IMR-90 (cell line): ENCODE measurements around the gene CGRRF1. TPM values are rescaled to one million over a fixed set of nuclear protein-coding genes. Genes with fewer than 3 reads are reported as not detected.

Experiments used
- ATAC-seq: fragments of 200-7000 bp; cut with Tn5 transposase; 2 replicates; pipeline ENCODE4 v1.9.1; 2020; ENCODE audit warnings: low read depth, mild to moderate bottlenecking, moderate library complexity
- BruUV-seq: library from RNA; stranded (reverse); fragments of 400-500 nt; replicated peaks from 2 replicates; lab custom pipeline; 2021; lab: Mats Ljungman, UMichigan
- CTCF ChIA-PET: fragments of 300-600 bp; formaldehyde crosslinking; extraction: SDS; loops from one replicate; lab custom pipeline; 2021; ENCODE audit warnings: antibody characterized with exemption; lab: Yijun Ruan, JAX
- POLR2A ChIA-PET: fragments of 300-600 bp; sonication (Branson Sonifier 250); formaldehyde crosslinking; loops from one replicate; lab custom pipeline; 2022; ENCODE audit warnings: antibody characterized with exemption; ENCODE audit not compliant: unreplicated experiment; lab: Charles Lee
- DNase-seq: peaks from one replicate; pipeline ENCODE4 v3.0.0; 2013
- H2AFZ ChIP-seq: replicated peaks from 2 replicates; pipeline ENCODE3; 2013; ENCODE audit warnings: low read length, mild to moderate bottlenecking; ENCODE audit not compliant: poor library complexity
- H2AK5ac ChIP-seq: 2 replicates; pipeline ENCODE4 v1.6.1; 2013; ENCODE audit warnings: low read depth, low read length, inconsistent platforms
- H2AK9ac ChIP-seq: replicated peaks from 2 replicates; pipeline ENCODE3; 2013; ENCODE audit warnings: mild to moderate bottlenecking, low read depth, low read length, moderate library complexity; ENCODE audit not compliant: poor library complexity
- H2BK120ac ChIP-seq: 2 replicates; pipeline ENCODE4 v1.6.1; 2013; ENCODE audit warnings: low read depth, low read length, inconsistent platforms
- H2BK15ac ChIP-seq: 3 replicates; pipeline ENCODE4 v1.6.1; 2013; ENCODE audit warnings: low read depth, low read length, inconsistent platforms
- H2BK20ac ChIP-seq: 2 replicates; pipeline ENCODE4 v1.6.1; 2013; ENCODE audit warnings: low read depth, mild to moderate bottlenecking, inconsistent platforms, low read length, moderate library complexity
- H2BK5ac ChIP-seq: 2 replicates; pipeline ENCODE4 v1.6.1; 2013; ENCODE audit warnings: mild to moderate bottlenecking, low read depth, low read length, inconsistent platforms; ENCODE audit not compliant: poor library complexity, severe bottlenecking
- H3K14ac ChIP-seq: replicated peaks from 2 replicates; pipeline ENCODE4 v1.6.1; 2013; ENCODE audit warnings: low read depth, low read length, inconsistent platforms
- H3K18ac ChIP-seq: 2 replicates; pipeline ENCODE4 v1.6.1; 2013; ENCODE audit warnings: low read depth, low read length, control low read depth
- H3K23ac ChIP-seq: 2 replicates; pipeline ENCODE4 v1.6.1; 2013; ENCODE audit warnings: low read depth, low read length, inconsistent platforms
- H3K27ac ChIP-seq: 2 replicates; pipeline ENCODE4 v1.5.1; 2013; ENCODE audit warnings: mild to moderate bottlenecking, control low read depth, low read length; ENCODE audit not compliant: insufficient read depth
- H3K27me3 ChIP-seq: 2 replicates; pipeline ENCODE4 v1.6.1; 2013; ENCODE audit warnings: low read length; ENCODE audit not compliant: control insufficient read depth, insufficient read depth
- H3K36me3 ChIP-seq: 2 replicates; pipeline ENCODE4 v1.6.1; 2013; ENCODE audit warnings: low read length, mixed read lengths; ENCODE audit not compliant: control insufficient read depth, insufficient read depth
- H3K4ac ChIP-seq: 2 replicates; pipeline ENCODE4 v1.6.1; 2013; ENCODE audit warnings: low read depth, low read length, inconsistent platforms
- H3K4me1 ChIP-seq: 2 replicates; pipeline ENCODE4 v1.6.1; 2013; ENCODE audit warnings: low read length, mixed read lengths; ENCODE audit not compliant: control insufficient read depth, insufficient read depth
- H3K4me2 ChIP-seq: 2 replicates; pipeline ENCODE4 v1.6.1; 2013; ENCODE audit warnings: low read depth, mild to moderate bottlenecking, control low read depth, low read length, moderate library complexity
- H3K4me3 ChIP-seq: 2 replicates; pipeline ENCODE4 v1.5.1; 2013; ENCODE audit warnings: low read depth, mild to moderate bottlenecking, control low read depth, low read length, moderate library complexity; ENCODE audit not compliant: insufficient read depth
- H3K56ac ChIP-seq: 2 replicates; pipeline ENCODE4 v1.6.1; 2013; ENCODE audit warnings: low read length, inconsistent platforms; ENCODE audit not compliant: insufficient read depth; ENCODE audit errors: extremely low read depth
- H3K79me1 ChIP-seq, 2 experiments: 2 replicates each; pipeline ENCODE4 v1.6.1; 2013; ENCODE audit warnings: low read length in 2 of 2, inconsistent platforms in 1 of 2, low read depth in 1 of 2
- H3K9ac ChIP-seq: 2 replicates; pipeline ENCODE4 v1.6.1; 2013; ENCODE audit warnings: low read depth, low read length, control low read depth
- H3K9me1 ChIP-seq: 2 replicates; pipeline ENCODE4 v1.6.1; 2013; ENCODE audit warnings: low read length, inconsistent platforms; ENCODE audit not compliant: insufficient read depth
- H3K9me3 ChIP-seq: 2 replicates; pipeline ENCODE4 v1.6.1; 2013; ENCODE audit warnings: low read length; ENCODE audit not compliant: control insufficient read depth, insufficient read depth
- H4K20me1 ChIP-seq: 2 replicates; pipeline ENCODE4 v1.6.1; 2013; ENCODE audit warnings: low read length, inconsistent platforms; ENCODE audit not compliant: insufficient read depth
- H4K5ac ChIP-seq: 2 replicates; pipeline ENCODE4 v1.6.1; 2013; ENCODE audit warnings: mild to moderate bottlenecking, low read depth, low read length, control low read depth
- H4K8ac ChIP-seq, 2 experiments: 2 replicates each; pipeline ENCODE4 v1.6.1; 2013; ENCODE audit warnings: low read depth in 2 of 2, low read length in 2 of 2, control low read depth in 1 of 2, inconsistent platforms in 1 of 2
- H4K91ac ChIP-seq: 2 replicates; pipeline ENCODE4 v1.6.1; 2013; ENCODE audit warnings: low read depth, low read length, inconsistent platforms; ENCODE audit not compliant: insufficient read depth
- BHLHE40 ChIP-seq: fragments of 150-350 bp; IDR thresholded peaks from 2 replicates; pipeline ENCODE4 v1.6.1; 2016; ENCODE audit warnings: mild to moderate bottlenecking, low read depth, low read length
- CEBPB ChIP-seq: IDR thresholded peaks from 2 replicates; pipeline ENCODE4 v1.6.1; 2012; ENCODE audit warnings: low read depth, low read length, improper control_type of control experiment
- CHD1 ChIP-seq: IDR thresholded peaks from 2 replicates; pipeline ENCODE4 v1.6.1; 2012; ENCODE audit warnings: low read depth, low read length, improper control_type of control experiment
- FOS ChIP-seq: fragments of 150-350 bp; IDR thresholded peaks from 2 replicates; pipeline ENCODE4 v1.6.1; 2016; ENCODE audit warnings: low read depth, low read length
- MAFK ChIP-seq: IDR thresholded peaks from 2 replicates; pipeline ENCODE4 v1.6.1; 2012; ENCODE audit warnings: low read depth, low read length, improper control_type of control experiment
- MAZ ChIP-seq: IDR thresholded peaks from 2 replicates; pipeline ENCODE4 v1.6.1; 2012; ENCODE audit warnings: low read depth, mild to moderate bottlenecking, low read length, improper control_type of control experiment, moderate library complexity, borderline replicate concordance
- MXI1 ChIP-seq: IDR thresholded peaks from 2 replicates; pipeline ENCODE4 v1.6.1; 2012; ENCODE audit warnings: low read depth, mild to moderate bottlenecking, low read length, moderate library complexity, borderline replicate concordance
- NFE2L2 ChIP-seq: fragments of 150-350 bp; IDR thresholded peaks from 2 replicates; pipeline ENCODE4 v1.6.1; 2016; ENCODE audit warnings: low read depth, mild to moderate bottlenecking, low read length
- POLR2A ChIP-seq: IDR thresholded peaks from 2 replicates; pipeline ENCODE4 v1.6.1; 2012; ENCODE audit warnings: mild to moderate bottlenecking, low read depth, low read length
- RAD21 ChIP-seq: IDR thresholded peaks from 2 replicates; pipeline ENCODE4 v1.6.1; 2012; ENCODE audit warnings: low read length, improper control_type of control experiment
- RCOR1 ChIP-seq: IDR thresholded peaks from 2 replicates; pipeline ENCODE4 v1.6.1; 2012; ENCODE audit warnings: mild to moderate bottlenecking, low read length, improper control_type of control experiment; ENCODE audit not compliant: insufficient replicate concordance
- RFX5 ChIP-seq: IDR thresholded peaks from 2 replicates; pipeline ENCODE4 v1.8.0; 2012; ENCODE audit warnings: low read depth, mild to moderate bottlenecking, low read length, moderate library complexity
- SMC3 ChIP-seq: fragments of 150-350 bp; IDR thresholded peaks from 2 replicates; pipeline ENCODE4 v1.6.1; 2016; ENCODE audit warnings: low read depth, mild to moderate bottlenecking, antibody characterized with exemption, low read length, moderate library complexity
- WGBS, 2 experiments: methylation state at CpG; one replicate each; pipeline versions ENCODE4 v1.1.5 to v1.1.7; 2013; ENCODE audit warnings: missing lambda C conversion rate in 2 of 2; ENCODE audit not compliant: insufficient read length in 1 of 2; ENCODE audit errors: extremely low coverage in 2 of 2; 5-methylcytosine and 5-hydroxymethylcytosine counted together
- dilution Hi-C: fragments of 300-500 bp; cut with HindIII; formaldehyde crosslinking; loops from one replicate; pipeline ENCODE4 v1.14.3; 2018; ENCODE audit warnings: low sequenced_read_pairs; ENCODE audit not compliant: unreplicated experiment
- in situ Hi-C: fragments of 300-500 bp; cut with MboI; formaldehyde crosslinking; loops from 3 replicates; pipeline ENCODE4 v1.14.3; 2019; ENCODE audit warnings: low sequenced_read_pairs, inconsistent platforms, mixed read lengths
- intact Hi-C: fragments of 100-400 bp; cut with micrococcal nuclease; formaldehyde crosslinking; loops from 2 replicates; pipeline ENCODE4 v1.10.0; 2022
- polyA plus RNA-seq, 3 experiments: library from polyadenylated mRNA; depleted of rRNA; stranded (reverse); fragments of >200 nt; gene quantifications; 2 replicates each; pipeline ENCODE4 v1.2.3, GENCODE V29; 2012; ENCODE audit warnings: low replicate concordance in 1 of 3
- total RNA-seq: library from RNA; depleted of rRNA; stranded (reverse); fragments of >200 nt; gene quantifications from 2 replicates; pipeline ENCODE4 v1.2.3, GENCODE V29; 2012
- TF ChIP-seq, protein P1 (sequence below): fragments of 150-350 bp; IDR thresholded peaks from 2 replicates; pipeline ENCODE4 v1.6.1; 2016; ENCODE audit warnings: low read depth, mild to moderate bottlenecking, low read length, moderate library complexity, borderline replicate concordance
- TF ChIP-seq, protein P2 (sequence below): fragments of 150-350 bp; IDR thresholded peaks from 2 replicates; pipeline ENCODE4 v1.6.1; 2017; ENCODE audit warnings: mild to moderate bottlenecking, antibody characterized with exemption, low read length, low read depth

The CGRRF1 gene
- total and polyA plus RNA-seq, 2 of the 4 experiments (the other 2 are of a cell fraction), result 6.0 to 13.8 TPM

DNA sequence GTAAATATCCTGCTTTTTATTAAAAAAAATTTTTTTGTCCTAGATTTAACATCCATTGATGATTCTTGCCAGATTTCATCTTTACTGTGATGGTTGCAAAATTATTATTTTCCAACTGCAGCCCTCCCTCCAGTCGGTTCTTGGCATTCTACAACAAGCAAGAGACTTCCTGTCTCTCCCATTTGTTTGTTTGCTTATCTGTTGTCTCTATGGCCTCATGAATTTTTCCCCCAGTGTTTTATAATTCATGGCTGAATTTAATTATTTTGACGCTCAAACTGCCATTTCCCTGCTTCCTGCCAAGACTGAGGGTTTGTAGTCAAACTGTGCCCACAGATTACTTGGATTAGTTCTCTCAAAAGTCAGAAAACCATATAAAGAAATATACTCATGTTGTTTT lies 25.9 kb downstream of the CGRRF1 start:
- Histone ChIP-seq H3K9me3 (no peaks in the 10 kb centered on the region), H4K8ac (no peak overlapping the region), H3K4me2 (no peak overlapping the region), H2BK120ac (no peak overlapping the region), H3K9me1 (peaks cover 2% of the 10 kb centered on the region; the same call in 1 of the 2 replicates), H2AK9ac (no peak overlapping the region), H3K9ac (no peak overlapping the region), H3K56ac (no peak overlapping the region), H3K4ac (no peak overlapping the region), H3K4me3 (no peak overlapping the region), H3K36me3 (peaks cover 11% of the 10 kb centered on the region), H3K18ac (no peak overlapping the region), H3K27me3 (no peaks in the 10 kb centered on the region), H2BK20ac (no peak overlapping the region), H2AFZ (no peak overlapping the region), H2BK15ac (no peak overlapping the region), H4K5ac (no peak overlapping the region), H2BK5ac (no peak overlapping the region), H3K27ac (no peak overlapping the region), H3K23ac (no peak overlapping the region), H3K14ac (no peak overlapping the region), H3K79me1 (no peaks in the 10 kb centered on the region; a peak in 1 of 4 replicates), H4K20me1 (no peaks in the 10 kb centered on the region), H4K91ac (no peak overlapping the region), H2AK5ac (no peak overlapping the region), H3K4me1 (no peaks in the 10 kb centered on the region)
- POLR2A ChIA-PET, result no interaction called here
- BruUV-seq, result no TSS peak
- no peak for ATAC-seq
- in situ Hi-C loops, result no loop called here
- dilution Hi-C loops, result no loop called here
- TF ChIP-seq SMC3 (no peak), MAZ (no peak), CHD1 (no peak), RCOR1 (no peak), MXI1 (no peak), POLR2A (no peak), NFE2L2 (no peak), CEBPB (no peak), RFX5 (no peak), RAD21 (no peak), BHLHE40 (no peak), MAFK (no peak), FOS (no peak)
- TF ChIP-seq, protein P1, sequence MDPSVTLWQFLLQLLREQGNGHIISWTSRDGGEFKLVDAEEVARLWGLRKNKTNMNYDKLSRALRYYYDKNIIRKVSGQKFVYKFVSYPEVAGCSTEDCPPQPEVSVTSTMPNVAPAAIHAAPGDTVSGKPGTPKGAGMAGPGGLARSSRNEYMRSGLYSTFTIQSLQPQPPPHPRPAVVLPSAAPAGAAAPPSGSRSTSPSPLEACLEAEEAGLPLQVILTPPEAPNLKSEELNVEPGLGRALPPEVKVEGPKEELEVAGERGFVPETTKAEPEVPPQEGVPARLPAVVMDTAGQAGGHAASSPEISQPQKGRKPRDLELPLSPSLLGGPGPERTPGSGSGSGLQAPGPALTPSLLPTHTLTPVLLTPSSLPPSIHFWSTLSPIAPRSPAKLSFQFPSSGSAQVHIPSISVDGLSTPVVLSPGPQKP, result no peak
- TF ChIP-seq, protein P2, sequence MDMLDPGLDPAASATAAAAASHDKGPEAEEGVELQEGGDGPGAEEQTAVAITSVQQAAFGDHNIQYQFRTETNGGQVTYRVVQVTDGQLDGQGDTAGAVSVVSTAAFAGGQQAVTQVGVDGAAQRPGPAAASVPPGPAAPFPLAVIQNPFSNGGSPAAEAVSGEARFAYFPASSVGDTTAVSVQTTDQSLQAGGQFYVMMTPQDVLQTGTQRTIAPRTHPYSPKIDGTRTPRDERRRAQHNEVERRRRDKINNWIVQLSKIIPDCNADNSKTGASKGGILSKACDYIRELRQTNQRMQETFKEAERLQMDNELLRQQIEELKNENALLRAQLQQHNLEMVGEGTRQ, result no peak
- CTCF ChIA-PET, result no interaction called here
- intact Hi-C loops, result no loop called here
- no peak for DNase-seq
- WGBS, 2 experiments, result no CpG with 5 or more reads among the region's 2 CpGs
